H54 (cell line): ENCODE measurements around the gene MYH11.
"Not testable (repeated sequence)": the region's sequence is repeated elsewhere in the genome, so short reads cannot be mapped to it uniquely, and the experiment has no call there.

Source experiments
- DNase-seq: peaks from one replicate; pipeline ENCODE4 v3.0.0; 2011; ENCODE audit warnings: low spot score, mixed read lengths; ENCODE audit not compliant: insufficient read length
- FAIRE-seq: peaks from 3 replicates; lab custom pipeline; 2011; peaks lifted over from hg19 to GRCh38; lab: Jason Lieb, UNC
- POLR2A ChIP-seq: IDR thresholded peaks from 2 replicates; pipeline ENCODE4 v1.6.1; 2011; ENCODE audit warnings: low read depth, mild to moderate bottlenecking, low read length

MYH11 gene

DNA sequence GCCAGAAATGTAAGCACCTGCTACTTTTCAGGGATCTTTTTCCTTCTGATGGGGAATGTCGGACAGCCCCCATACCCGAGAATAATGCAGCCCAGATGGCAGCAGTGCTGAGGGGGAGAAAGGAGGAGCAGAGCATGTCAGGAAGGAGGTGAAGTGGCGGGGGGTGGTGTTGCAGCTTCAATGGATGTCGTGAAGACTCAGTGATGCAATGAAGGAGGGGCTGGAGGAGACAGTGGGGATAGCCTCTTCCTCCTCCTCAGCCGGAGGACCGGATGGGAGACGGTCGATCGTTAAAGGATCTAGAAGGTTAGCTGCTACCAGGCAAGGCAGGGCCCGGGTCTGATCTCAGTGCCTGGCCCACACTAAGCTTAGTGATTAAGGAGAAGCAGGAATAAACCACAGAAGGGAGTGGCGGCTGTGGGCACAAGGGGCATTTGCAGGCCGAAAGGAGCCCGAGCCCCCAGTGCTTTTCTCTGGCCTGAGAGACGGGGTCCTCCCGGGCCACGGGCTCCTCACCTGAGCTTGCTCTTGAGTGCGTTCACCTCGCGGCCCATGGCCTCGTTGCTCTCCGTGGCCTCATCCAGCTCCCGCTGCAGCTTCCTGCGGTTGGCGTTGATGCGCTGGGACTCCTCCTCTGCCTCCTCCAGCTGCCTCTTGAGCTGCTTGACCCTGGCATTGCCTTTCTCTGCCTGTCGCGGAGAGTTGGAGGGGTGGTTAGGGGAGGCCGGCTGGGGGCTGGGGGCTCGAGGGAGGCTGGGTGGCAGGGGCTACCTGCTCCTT lies 142.2 kb downstream of the MYH11 start:
- FAIRE-seq (no peak), DNase-seq (no peak)
- TF ChIP-seq POLR2A, result no peak

DNA sequence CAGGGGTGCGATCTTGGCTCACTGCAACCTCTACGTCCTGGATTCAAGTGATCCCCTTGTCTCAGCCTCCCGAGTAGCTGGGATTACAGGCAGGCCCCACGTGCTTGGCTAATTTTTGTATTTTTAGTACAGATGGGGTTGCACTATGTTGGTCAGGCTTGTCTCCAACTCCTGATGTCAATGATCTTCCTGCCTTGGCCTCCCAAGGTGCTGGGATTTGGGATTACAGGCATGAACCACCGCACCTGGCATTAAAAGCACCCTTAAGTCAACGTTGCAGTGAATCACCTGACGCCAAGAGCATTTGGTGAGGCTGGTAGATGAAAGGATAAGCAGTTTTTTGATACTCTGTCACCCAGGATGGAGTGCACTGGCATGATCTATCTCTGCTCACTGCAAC lies 147.8 kb downstream of the MYH11 start:
- TF ChIP-seq POLR2A, result no peak
- DNase-seq (no peak), FAIRE-seq (no peak)

DNA sequence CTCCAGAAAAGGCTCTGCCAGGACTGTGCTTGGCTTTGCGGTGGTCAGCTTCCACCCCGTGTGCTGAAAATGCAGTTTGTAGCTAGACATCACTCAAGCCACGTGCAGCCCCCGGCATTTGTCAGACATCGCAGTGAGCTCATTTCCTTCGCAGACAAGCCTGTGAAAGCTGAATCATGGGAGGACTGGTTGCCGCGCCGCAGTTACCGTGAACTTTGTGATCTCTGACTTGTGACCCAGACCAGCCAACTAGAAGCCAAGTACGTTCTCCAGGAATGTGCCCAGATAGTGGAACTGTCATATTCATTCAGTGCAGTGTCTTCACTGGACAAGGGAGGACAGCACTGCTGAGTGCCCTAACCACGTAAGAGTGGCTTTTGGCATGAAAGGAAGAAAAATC lies 148.7 kb downstream of the MYH11 start:
- FAIRE-seq (no peak), DNase-seq (no peak)
- no peak for TF ChIP-seq POLR2A

DNA sequence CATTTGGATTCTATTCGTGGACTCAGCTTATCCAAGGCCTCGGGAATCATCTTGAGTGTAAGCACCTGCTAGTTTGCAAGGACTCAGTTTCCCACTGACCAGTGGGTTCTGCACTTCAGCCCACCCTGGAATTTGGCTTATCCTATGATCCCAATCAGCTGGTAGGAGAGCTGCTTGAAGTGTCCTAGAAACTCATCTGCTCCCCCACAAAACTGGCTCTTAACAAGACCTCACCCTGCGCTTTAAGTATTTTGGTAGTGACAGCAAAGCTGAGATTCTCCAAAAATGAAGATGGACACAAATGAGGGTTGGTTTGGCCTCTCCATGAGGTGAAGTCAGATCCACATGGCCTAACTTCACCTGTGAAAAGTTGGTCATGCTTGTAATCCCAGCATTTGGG lies 149.5 kb downstream of the MYH11 start:
- TF ChIP-seq POLR2A, result no peak
- FAIRE-seq (no peak), DNase-seq (no peak)

DNA sequence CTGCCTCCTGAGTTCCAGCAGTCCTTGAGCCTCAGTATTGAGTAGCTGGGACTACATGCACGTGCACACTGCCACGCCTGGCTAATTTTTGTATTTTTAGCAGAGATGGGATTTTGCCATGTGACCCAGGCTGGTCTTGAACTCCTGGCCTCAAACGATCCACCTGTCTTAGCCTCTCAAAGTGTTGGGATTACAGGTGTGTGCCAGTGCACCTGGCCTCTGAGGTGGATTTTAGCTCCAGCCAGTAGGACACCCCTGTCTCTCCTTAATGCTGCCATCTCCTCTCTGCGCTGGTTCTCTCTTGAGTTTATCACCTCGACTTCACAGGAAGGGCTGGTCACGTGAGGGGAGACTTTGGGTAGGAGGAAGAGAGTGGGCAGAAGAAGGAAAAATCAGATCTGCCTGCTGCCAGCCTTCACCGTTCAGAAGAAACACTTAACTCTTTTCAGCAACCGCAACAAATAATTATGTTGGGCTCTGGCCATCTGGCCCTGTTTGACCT lies 151.7 kb downstream of the MYH11 start:
- no peak for TF ChIP-seq POLR2A
- DNase-seq (no peak), FAIRE-seq (no peak)

DNA sequence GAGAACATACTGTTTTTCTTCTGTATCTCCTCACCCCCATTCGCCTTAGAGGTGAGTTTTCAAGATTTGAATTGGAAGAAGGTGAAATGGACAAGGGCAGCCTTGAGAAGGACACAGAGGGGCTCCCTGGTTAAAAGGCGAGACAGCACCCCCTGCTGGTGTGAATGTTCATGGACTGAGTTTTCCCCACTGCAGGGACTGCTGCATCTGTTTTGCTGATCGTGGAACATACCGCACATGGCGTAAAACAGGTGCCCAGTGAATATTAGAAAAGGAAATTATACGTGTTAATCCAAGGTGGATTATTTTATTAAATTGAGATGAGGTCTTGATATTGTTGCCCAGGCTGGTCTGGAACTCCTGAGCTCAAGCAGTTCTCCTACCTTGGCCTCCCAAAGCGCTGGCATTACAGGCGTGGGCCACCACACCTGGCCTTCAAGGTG lies 152.3 kb downstream of the MYH11 start:
- FAIRE-seq, result no peak
- peak; percentile 77 for DNase-seq
- no peak for TF ChIP-seq POLR2A

DNA sequence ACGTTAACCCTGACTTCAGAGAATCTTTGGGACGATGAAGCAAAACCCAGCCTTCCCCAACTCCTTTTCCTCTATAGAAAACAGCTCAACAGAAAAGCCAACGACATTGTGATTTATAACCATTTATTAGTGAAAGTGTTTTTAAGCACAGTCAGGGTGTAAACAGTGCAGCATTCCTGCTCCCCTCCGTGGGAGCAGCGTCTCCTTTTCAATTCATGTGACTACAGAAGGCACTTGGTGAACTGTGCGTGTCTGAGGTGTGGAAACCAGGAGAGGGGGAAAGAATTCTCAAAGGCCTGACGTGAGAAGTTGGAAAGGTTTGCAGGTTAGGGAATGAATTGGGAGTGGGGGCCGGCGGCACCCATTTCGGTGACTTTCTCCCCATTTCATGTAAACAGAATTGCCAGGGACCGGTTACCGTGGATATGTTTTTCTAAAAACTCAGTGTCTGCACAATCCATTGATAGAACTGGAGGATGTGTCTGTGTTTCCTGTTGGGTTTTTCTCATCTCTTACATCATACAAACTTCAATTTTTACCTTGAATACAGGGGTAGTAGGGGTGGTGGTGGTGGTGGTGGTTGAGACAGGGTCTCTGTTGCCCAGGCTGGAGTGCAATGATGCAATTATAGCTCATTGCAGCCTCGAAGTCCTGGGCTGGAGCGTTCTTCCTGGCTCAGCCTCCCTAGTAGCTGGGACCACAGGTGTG lies 153.6 kb downstream of the MYH11 start:
- FAIRE-seq, result no peak
- DNase-seq, result no peak
- TF ChIP-seq POLR2A, result no peak

DNA sequence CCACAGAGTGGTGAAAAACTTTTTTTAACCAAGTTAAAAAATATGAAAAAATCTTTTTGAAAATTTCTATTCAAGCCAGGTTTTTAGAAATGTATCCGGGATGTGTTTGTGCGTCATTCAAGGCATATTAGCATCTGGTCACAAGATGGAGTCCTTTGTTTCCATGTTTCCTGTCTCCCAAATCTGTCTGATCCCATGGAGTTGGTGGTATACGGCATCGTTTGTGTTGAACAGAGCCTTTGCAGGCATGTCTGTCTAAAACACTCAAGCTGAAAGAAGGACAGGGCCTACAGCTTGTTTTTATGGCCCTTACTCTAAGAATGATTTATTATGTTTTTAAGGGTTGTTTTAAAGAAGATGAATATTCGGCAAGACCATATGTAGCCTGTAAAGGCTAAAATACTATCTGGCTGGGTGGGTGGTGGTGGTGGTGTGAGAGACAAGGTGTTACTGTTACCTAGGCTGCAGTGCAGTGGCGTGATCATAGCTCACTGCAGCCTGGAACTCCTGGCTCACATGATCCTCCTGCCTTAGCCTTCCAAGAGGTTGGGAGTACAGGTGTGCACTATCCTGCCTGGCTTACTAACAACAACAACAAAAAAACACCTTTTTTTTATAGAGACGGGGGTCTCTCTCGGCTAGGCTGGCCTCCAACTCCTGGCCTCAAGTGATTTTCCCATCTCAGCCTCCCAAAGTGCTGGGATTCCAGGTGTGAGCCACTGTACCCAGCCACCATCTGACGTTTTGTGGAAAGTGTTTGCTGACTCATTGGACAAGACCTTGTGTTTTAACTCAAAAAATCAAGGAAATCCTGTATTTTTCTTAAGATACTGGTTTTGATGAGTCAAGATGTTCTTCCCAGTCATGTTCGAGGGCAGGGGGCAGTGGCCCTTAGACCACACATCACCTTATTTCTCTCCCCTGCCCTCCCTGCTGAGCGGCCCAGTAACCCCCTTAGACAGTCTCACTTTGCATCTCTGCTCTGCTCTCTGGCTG lies 154.6 kb downstream of the MYH11 start:
- no peak for TF ChIP-seq POLR2A
- DNase-seq, result no peak

DNA sequence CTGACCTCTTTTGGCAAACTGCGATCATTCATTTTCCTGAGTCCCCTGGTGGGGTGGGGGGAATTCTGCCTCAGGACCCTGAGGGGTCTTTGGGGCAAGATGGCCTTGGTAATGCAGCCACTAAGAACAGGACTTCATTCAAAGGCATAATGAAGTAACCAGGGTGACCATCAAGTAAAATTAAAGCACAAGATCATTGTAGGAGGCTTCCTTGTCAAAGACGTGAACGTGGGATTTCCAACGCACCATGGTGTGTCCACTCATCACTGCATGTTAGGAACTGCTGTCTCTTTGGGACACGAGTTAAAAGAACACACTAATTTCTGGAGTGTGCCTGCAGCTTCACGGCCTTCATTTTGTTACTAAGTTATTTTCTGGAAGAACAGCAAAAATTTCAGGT lies 155.5 kb downstream of the MYH11 start:
- no peak for FAIRE-seq
- DNase-seq, result no peak
- TF ChIP-seq POLR2A, result no peak

More for the DNA sequence above, 154.6 kb downstream of the MYH11 start:
- no peak for FAIRE-seq

DNA sequence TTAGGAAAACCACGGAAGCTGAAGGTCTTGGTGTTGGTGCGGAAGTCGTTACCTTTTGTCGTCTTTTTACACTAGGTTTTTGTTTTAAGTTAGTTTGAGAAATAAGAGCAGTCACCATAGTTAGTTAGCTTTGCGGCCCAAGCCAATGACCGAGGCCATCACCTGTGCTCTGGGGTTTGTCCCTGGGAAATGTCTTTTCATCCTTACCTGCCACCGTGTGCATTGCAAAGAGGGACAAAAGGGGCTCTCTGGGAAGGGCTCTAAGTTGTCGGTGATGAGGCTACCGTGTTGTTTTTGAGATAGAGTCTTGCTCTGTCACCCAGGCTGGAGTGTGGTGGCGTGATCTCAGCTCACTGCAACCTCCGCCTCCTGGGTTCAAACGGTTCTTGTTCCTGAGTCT lies 157.0 kb downstream of the MYH11 start:
- no peak for TF ChIP-seq POLR2A
- DNase-seq (no peak), FAIRE-seq (no peak)

DNA sequence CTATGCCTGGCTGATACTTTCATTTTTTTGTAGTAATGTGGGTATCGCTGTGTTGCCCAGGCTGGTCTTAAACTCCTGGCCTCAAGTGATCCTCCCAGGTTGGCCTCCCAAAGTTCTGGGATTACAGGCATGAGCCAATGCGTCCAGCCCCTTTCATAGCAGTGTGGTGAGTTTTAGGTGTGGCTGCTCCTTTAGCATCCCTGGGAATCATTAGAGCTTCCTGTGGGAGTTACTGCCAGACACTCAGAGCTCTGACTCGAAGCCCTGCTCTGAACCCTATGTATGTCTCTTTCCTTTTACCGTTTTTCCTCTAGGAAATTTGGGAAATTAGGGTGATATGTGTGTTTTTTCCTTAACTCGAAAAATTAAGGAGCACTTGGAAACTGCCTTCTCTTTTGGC lies 162.3 kb downstream of the MYH11 start:
- TF ChIP-seq POLR2A, result no peak
- DNase-seq (no peak), FAIRE-seq (no peak)

DNA sequence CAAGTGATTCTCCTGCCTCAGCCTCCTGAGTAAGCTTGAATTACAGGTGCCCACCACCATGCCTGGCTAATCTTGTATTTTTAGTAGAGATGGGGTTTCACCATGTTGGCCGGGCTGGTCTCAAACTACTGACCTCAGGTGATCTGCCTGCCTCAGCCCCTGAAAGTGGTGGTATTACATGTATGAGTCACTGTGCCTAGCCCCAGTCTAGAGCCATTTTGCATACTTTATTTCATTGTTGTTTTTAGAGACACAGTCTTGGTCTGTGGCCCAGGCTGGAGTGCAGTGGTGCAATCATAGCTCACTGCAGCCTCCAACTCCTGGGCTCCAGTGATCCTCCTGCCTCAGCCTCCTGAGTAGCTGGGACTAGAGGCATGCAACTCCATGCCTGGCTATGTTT lies 164.3 kb downstream of the MYH11 start:
- DNase-seq, FAIRE-seq: not testable (repeated sequence)

DNA sequence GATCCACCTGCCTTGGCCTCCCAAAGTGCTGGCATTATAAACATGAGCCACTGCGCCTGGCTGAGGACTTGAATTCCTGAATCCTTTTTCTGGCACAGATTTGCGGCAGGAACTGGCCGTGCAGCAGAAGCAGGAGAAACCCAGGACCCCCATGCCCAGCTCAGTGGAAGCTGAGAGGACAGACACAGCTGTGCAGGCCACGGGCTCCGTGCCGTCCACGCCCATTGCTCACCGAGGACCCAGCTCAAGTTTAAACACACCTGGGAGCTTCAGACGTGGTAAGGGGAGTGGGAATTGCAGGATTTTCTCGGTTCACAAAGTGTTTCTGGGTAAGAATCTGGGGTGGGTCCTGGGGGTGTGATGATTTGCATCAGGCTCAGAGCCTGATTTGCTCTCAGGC lies 165.8 kb downstream of the MYH11 start:
- TF ChIP-seq POLR2A, result no peak
- no peak for DNase-seq
- FAIRE-seq, result no peak
